HG03159 (cell line): Measurements from ENCODE around the gene SLC52A3.

ENCODE experiments used
- ATAC-seq: cut with Tn5 transposase; IDR thresholded peaks from one replicate; pipeline ENCODE4 v1.9.1; 2021; ENCODE audit warnings: mild to moderate bottlenecking, moderate library complexity; ENCODE audit not compliant: unreplicated experiment

The SLC52A3 gene

GRCh38 chr20:770691-771090 lies 2.4 kb upstream of the SLC52A3 start:
- ATAC-seq = no peak

DNA sequence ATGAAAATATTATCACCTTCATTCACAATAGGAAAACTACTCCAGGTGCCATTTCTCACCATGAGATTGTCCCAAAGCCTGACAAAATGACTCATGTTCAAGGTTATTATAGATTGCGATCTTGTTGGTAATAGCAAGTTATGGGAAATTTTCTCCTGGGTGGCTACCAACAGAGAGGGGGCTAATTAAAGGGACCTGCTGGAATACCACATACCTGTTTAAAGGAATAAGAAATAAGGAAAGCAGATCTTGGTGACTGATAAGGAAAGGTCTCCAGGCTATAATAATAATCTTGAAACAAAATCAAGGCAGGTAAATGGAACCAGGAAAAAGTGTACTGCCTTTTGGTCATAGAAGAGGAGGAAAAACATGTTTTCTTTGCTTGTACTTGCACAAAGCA lies 1.4 kb downstream of the SLC52A3 start:
- no peak for ATAC-seq

- no peak for ATAC-seq
These were observed 4.0 kb downstream of the SLC52A3 start for GRCh38 chr20:764255-764654.

- no peak for ATAC-seq
These were observed 6.6 kb downstream of the SLC52A3 start for GRCh38 chr20:761418-762381.

GRCh38 chr20:760751-761417 lies 7.4 kb downstream of the SLC52A3 start:
- no peak for ATAC-seq

GRCh38 chr20:757506-757905 lies 10.8 kb downstream of the SLC52A3 start:
- no peak for ATAC-seq

- ATAC-seq = no peak
These were observed 12.4 kb downstream of the SLC52A3 start for GRCh38 chr20:755941-756340.

- no peak for ATAC-seq
These were observed 13.4 kb downstream of the SLC52A3 start for GRCh38 chr20:754904-755303.

DNA sequence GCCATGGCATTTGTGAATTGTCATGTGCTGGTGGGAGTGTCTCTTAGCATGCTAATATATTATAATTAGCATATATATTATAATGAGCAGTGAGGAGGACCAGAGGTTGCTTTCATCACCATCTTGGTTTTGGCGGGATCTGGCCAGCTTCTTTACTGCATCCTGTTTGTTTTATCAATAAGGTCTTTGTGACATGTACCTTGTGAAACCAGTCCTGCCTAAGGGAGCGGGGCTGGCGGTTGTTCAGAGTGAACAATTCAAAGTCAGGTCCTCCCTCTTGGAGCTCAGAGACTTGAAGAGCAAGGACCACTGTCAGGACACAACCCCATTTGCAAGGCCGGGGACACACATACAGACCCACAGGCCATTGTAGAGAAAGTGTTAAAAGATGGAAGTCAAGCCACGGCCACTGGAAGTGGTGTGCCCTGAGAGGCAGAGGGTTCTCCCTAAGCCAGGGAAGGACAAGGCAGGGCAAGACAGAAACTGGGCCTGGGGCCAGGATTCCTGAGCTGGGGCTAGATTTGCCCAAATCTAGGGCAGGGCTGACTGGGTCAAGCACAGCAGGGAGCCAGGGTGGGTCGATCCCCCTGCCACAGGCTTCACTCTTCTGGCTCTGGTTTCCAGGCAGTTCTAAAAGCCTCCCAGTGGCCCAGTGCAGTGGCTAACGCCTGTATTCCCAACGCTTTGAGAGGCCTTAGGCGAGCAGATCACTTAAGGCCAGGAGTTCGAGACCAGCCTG lies 14.2 kb downstream of the SLC52A3 start:
- no peak for ATAC-seq

DNA sequence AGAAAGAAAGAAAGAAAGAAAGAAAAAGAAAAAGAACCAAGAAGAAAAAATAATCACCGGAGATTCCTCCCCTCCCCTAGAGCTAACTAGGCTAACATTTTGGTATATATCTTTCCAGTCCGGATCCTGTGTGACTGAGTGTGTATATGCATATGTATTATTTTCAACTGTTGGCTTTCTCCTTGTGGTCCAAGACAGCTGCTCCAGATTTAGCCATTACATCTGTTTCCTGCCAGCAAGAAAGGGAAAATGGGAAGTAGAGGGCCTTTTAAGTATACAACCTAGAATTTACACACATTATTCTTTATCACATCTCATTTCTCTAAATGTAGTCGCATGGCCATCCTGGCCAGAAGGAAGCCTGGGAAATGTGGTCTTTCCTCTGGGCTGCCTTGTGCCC lies 15.2 kb downstream of the SLC52A3 start:
- ATAC-seq = no peak

DNA sequence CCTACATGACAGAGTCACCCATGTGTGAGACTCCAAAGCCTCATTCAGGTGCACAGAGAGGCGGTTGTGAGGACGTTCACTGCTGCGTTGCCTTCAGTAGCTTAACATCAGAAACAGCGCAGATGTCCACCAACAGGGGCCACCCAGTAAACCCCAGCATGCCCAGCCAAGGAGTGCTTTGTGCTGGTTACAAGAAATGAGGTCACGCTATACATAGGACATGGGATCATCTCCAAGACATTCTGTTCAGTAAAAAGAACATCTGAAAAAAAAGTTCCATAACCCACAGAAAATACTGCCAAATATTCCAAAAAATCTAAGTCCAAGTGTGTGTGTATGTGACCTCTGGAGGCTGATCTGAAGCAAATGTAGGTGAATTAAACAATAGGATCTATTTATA lies 16.0 kb downstream of the SLC52A3 start:
- no peak for ATAC-seq

DNA sequence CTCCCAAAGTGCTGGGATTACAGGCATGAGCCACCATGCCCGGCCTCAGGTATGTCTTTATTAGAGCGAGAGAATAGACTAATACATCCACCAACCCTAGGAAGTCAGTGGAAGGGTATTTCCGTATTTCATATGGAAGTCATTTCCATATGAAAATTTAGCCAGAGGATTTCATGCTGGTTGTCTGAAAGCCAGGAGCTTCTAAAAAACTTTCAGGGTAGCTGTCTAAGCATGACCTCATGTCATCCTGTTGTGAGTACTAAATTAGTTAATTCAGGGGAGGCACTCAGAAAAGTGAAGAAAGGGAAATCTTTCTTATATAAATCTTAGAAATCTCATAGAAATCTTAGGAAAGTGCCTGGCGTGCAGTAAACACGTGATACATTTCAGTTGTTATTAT lies 16.5 kb downstream of the SLC52A3 start:
- ATAC-seq = no peak

GRCh38 chr20:750801-751200 lies 17.5 kb downstream of the SLC52A3 start:
- ATAC-seq = no peak

DNA sequence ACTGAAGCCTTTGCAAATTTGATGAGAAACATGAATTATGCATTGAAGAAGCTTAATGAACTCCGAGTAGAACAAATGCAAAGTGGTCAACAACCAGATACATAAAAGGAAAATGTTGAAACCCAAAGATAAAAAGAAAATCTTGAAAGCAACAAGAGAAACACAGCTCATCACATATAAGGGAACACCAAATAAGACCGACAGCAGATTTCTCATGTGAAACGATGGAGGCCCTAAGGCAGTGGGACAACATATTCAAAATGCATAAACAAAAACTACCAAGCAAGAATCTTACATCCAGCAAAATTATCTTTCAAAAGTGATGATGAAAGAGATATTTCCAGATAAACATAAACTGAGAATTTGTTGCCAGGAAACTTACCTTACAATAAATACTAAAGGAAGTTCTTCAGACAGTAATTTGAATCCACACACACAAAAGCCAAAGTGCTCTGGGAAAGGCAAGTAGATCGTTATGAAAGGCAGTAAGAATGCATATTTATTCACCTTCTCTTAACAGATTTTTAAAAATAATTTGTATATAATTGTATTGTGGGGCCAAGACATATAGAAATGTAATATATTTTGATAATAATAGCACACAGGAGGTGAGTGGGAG lies 22.5 kb downstream of the SLC52A3 start:
- ATAC-seq = no peak

DNA sequence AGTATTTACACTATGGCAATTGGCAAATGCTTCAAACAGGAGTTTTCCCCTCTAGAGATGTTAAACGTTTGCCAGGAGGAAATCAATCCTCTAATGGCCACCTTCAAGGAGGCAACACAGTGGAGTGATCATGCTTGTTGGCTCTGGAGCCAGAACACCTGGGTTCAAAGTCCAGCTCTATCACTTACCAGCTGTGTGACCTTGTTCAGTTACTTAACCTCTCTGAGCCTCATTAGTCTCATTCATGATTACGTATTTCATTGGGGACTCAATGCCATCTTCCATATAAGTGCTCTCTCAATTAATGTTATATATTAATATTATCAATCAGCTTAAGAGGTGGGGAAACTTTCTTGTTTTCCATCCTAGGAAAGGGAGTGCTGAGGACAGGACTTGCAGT lies 26.1 kb downstream of the SLC52A3 start:
- ATAC-seq = no peak

- no peak for ATAC-seq
These were observed 26.7 kb downstream of the SLC52A3 start for GRCh38 chr20:741620-742019.

GRCh38 chr20:740162-740561 lies 28.1 kb downstream of the SLC52A3 start:
- no peak for ATAC-seq

DNA sequence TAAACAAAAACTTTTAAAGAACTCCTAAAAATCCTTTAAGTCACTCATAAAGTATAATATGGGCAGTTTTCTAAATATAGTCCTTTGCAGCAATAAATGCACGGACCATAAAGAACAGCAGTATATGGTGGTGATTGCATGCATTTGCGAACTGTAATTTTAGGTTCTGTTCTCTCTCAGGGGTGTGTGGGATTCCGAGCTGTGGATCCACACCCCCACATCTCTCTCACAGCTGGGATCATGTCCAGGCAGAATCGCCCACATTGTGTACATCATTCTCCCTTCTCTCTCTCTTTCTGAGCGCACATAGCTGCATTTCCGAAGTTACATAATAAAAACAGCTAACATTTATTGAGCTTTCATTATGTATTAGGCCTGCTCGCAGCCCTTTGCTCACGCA lies 28.6 kb downstream of the SLC52A3 start:
- no peak for ATAC-seq

DNA sequence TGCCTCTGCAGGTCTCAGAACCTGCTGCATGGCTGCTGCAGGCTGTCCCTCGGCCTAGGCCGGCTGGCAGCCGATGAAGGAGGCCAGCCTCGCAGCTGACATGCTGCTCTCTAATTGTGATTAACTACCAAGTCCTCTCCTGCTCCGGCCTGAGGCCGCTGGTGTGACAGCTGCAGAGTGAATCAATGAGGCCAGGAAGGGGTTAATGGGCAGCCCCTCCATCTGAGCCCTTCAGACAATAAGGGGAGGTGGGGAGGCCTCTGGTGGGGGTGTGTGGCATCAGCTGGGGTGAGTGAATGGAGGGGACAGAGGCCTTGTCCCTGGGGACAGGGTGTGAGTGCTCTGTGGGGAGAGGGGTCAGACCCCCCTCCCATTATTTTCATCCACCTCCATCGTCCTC lies 34.4 kb downstream of the SLC52A3 start:
- no peak for ATAC-seq

GRCh38 chr20:732727-733126 lies 35.6 kb downstream of the SLC52A3 start:
- no peak for ATAC-seq

GRCh38 chr20:731891-732560 lies 36.3 kb downstream of the SLC52A3 start:
- ATAC-seq = no peak
